ENCODE data around the gene SPECC1L. TPM values are rescaled to one million over a fixed set of nuclear protein-coding genes. Genes with fewer than 3 reads are reported as not detected.

SPECC1L gene
- total and polyA plus RNA-seq, 7 experiments from 2014 or later = 14.6 to 69.0 (median 39.9) TPM

DNA sequence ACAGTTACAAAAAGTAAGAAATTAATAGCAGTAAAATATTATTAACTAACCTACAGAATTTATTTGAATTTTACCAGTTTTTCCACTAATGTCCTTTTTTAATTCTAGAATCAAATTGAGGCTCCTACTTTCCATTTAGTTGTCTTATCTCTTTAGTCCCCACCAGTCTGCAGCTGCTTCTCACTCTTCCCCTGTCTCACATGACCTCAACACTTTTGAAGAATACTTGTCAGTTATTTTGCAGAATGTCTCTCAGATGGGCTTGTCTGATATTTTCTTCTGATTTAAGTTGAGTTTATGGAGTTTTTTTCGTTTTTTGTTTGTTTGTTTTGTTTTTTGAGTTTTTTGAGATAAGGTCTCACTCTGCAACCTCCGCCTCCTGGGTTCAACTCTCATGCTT lies 82.5 kb downstream of the SPECC1L start:
- H3K4me3 ChIP-seq (ENCODE audit: low read length) = no peak overlapping the region
- peaks cover 0 to 5% (median 0%) of the 10 kb centered on the region in 11 donors for H3K9me3 Mint-ChIP-seq
- H3K27ac Mint-ChIP-seq = peak overlapping the region in 1 of 9 donors; percentile 28
- intact Hi-C loops (cut with micrococcal nuclease) = loop anchor here in 1 of 2 donors (5.0 kb wide), 1 partner anchor 41 kb away; no protein-coding TSS in a partner anchor
- peaks cover 0 to 11% (median 0%) of the 10 kb centered on the region in 7 donors for H3K4me1 Mint-ChIP-seq
- no peak overlapping the region for H3K4me3 Mint-ChIP-seq
- H3K36me3 Mint-ChIP-seq = peaks cover 25 to 71% (median 45%) of the 10 kb centered on the region in 5 donors
- peaks cover 12 to 69% (median 15%) of the 10 kb centered on the region in 3 experiments for H3K36me3 ChIP-seq (ENCODE audit: control insufficient read depth in 2 of 3, insufficient read depth in 3 of 3, low read length in 3 of 3)
- ChIA-PET CTCF (no interaction called here), POLR2A (no interaction called here)
- H3K27me3 ChIP-seq (ENCODE audit: control insufficient read depth in 2 of 2, insufficient read depth in 2 of 2, low read length in 2 of 2) = no peaks in the 10 kb centered on the region
- H3K27ac ChIP-seq (ENCODE audit: low read depth, low read length) = no peak overlapping the region
- ATAC-seq = no peak
- no peaks in the 10 kb centered on the region for H3K4me1 ChIP-seq (ENCODE audit: control insufficient read depth in 2 of 2, insufficient read depth in 2 of 2, low read length in 2 of 2)
- H3K9me3 ChIP-seq (ENCODE audit: control insufficient read depth in 2 of 3, low read length in 3 of 3) = no peaks in the 10 kb centered on the region
- no peak for DNase-seq
- H3K27me3 Mint-ChIP-seq = no peaks in the 10 kb centered on the region

DNA sequence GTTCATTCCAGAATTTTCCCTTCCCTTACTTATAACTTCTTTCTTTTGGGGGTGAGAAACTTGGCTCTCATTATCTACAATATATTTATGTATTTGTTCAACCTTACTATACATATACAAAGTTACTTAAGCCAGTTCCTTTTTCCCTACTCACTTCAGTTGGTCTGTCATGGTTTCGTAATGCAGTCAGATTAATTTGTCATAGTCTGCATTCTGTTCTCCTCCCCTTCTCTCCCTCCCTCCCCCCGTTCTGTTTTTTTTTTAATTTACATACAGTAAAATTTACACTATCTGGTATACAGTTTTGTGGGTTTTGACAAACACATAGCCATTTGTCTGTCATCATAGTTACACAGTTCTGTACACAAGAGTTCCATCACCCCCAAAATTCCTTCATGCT lies 84.9 kb downstream of the SPECC1L start:
- no peaks in the 10 kb centered on the region for H3K27me3 Mint-ChIP-seq
- H3K4me3 Mint-ChIP-seq = no peak overlapping the region
- peaks cover 0 to 5% (median 0%) of the 10 kb centered on the region in 11 donors for H3K9me3 Mint-ChIP-seq
- peaks cover 5 to 59% (median 15%) of the 10 kb centered on the region in 3 experiments for H3K36me3 ChIP-seq (ENCODE audit: control insufficient read depth in 2 of 3, insufficient read depth in 3 of 3, low read length in 3 of 3)
- no peaks in the 10 kb centered on the region for H3K27me3 ChIP-seq (ENCODE audit: control insufficient read depth in 2 of 2, insufficient read depth in 2 of 2, low read length in 2 of 2)
- peaks cover 0 to 21% (median 4%) of the 10 kb centered on the region in 7 donors for H3K4me1 Mint-ChIP-seq
- POLR2A ChIA-PET = no interaction called here
- H3K27ac ChIP-seq (ENCODE audit: low read depth, low read length) = no peak overlapping the region
- H3K4me1 ChIP-seq (ENCODE audit: control insufficient read depth in 2 of 2, insufficient read depth in 2 of 2, low read length in 2 of 2) = no peaks in the 10 kb centered on the region
- no peaks in the 10 kb centered on the region for H3K9me3 ChIP-seq (ENCODE audit: control insufficient read depth in 2 of 3, low read length in 3 of 3)
- CTCF ChIA-PET = no interaction called here
- no peak overlapping the region for H3K4me3 ChIP-seq (ENCODE audit: low read length)
- no peak for DNase-seq
- intact Hi-C loops (cut with micrococcal nuclease) = no loop called here
- peaks cover 12 to 66% (median 44%) of the 10 kb centered on the region in 5 donors for H3K36me3 Mint-ChIP-seq
- ATAC-seq = peak; percentile 70
- H3K27ac Mint-ChIP-seq = peak overlapping the region in 1 of 9 donors; percentile 7

DNA sequence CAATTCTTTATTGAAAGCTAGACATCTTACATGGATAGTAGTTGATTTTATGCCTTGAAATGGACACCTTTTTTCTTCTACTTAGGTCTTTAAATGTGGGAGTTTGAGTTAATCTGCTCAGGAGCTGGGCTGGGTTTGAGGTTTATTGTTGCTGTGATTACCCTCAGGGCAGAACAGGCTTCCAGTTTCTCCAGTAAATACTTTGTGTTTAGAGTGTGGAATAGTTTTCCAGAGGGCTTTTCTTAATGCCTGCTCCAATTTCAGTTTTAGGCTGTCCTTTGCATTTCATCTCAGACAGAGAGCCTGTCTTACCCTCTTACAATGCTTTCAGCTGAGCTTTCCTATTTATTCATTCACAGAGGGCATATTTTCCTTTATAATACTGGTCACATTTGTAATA lies 86.9 kb downstream of the SPECC1L start:
- Mint-ChIP-seq H3K27ac (no peak overlapping the region), H3K4me3 (no peak overlapping the region), H3K9me3 (peaks cover 0 to 5% (median 0%) of the 10 kb centered on the region in 11 donors), H3K4me1 (peaks cover 0 to 21% (median 4%) of the 10 kb centered on the region in 7 donors), H3K36me3 (peaks cover 8 to 63% (median 30%) of the 10 kb centered on the region in 5 donors), H3K27me3 (no peaks in the 10 kb centered on the region)
- Histone ChIP-seq H3K4me1 (ENCODE audit: control insufficient read depth in 2 of 2, insufficient read depth in 2 of 2, low read length in 2 of 2) (no peaks in the 10 kb centered on the region), H3K9me3 (ENCODE audit: control insufficient read depth in 2 of 3, low read length in 3 of 3) (no peaks in the 10 kb centered on the region), H3K4me3 (ENCODE audit: low read length) (no peak overlapping the region), H3K27ac (ENCODE audit: low read depth, low read length) (no peak overlapping the region), H3K36me3 (ENCODE audit: control insufficient read depth in 2 of 3, insufficient read depth in 3 of 3, low read length in 3 of 3) (peaks cover 5 to 55% (median 9%) of the 10 kb centered on the region in 3 experiments), H3K27me3 (ENCODE audit: control insufficient read depth in 2 of 2, insufficient read depth in 2 of 2, low read length in 2 of 2) (no peaks in the 10 kb centered on the region)
- POLR2A ChIA-PET = interaction anchor here (0.5 kb wide), 1 partner anchor 78 kb away, joined by 3 read pairs; no protein-coding TSS in a partner anchor
- CTCF ChIA-PET = no interaction called here
- intact Hi-C loops (cut with micrococcal nuclease) = no loop called here
- no peak for DNase-seq
- ATAC-seq = no peak

DNA sequence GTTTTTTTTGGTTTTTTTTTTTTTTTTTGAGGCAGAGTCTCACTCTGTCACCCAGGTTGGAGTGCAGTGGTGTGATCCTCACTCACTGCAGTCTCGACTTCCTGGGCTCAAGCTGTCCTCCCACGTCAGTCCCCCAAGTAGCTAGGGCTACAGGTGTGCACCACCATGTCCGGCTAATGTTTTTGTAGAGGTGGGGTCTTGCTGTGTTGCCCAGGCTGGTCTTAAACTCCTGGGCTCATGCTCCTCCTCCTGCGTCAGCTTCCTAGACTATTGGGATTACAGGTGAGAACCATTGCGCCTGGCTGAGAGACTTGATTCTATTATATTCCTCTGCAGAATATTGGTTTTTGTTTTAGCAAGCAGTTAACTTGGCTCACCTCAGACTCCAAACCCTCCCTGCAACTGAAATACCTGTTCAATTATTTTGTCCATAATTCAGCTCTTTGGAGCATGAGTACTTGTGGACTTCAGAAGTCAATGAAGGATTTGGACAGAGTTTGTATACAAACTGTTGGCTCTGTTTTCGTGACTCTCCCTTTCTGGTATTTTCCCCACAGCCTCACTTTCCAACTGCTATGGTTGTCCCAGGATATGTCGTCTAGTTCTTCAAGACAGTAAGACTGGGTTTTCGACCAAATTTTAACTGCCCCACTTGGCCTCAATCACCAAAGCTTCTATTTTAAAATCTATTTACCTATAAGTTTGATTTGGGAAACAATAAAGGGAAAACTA lies 87.6 kb downstream of the SPECC1L start:
- CTCF ChIA-PET = no interaction called here
- no peak overlapping the region for H3K27ac Mint-ChIP-seq

DNA sequence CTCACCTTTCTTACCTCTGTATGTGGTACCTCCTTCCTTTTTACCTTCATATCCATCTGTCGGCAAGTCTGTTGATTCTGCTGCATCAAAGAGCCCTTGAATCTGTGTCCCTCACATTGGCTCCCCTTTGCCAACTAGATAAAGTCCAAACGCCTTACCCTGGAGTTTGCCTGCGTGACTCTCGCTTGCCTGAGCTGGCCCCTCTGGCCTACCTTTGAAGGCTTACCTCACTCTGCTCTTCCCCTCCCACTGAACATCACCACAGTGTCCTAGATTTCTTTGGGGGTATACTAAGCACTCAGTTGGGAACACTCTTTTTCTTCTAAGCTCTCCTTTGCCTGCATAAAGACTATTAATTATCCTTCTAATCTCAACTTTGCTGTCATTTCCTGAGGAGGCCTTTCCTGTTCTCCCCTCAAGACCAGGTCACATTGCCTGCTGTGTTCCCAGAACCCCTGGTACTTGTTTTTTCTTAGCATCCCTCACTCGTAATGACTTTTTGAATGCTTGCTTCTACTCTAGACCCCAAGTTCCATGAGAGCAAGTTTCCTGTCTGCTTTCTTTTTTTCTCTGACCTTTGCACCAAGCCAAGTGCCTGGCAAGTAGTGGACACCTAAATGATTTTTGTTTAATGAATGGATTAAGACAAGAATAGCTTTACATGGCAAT lies 89.0 kb downstream of the SPECC1L start:
- H3K27ac ChIP-seq (ENCODE audit: low read depth, low read length) = no peak overlapping the region
- no peaks in the 10 kb centered on the region for H3K9me3 ChIP-seq (ENCODE audit: control insufficient read depth in 2 of 3, low read length in 3 of 3)
- no peak overlapping the region for H3K4me3 ChIP-seq (ENCODE audit: low read length)
- ATAC-seq (no peak), DNase-seq (no peak)
- Mint-ChIP-seq H3K27me3 (no peaks in the 10 kb centered on the region), H3K9me3 (no peaks in the 10 kb centered on the region), H3K27ac (peak overlapping the region in 3 of 9 donors; percentile 14 to 73 (median 18)), H3K4me1 (peaks cover 0 to 21% (median 4%) of the 10 kb centered on the region in 7 donors), H3K36me3 (peaks cover 4 to 54% (median 22%) of the 10 kb centered on the region in 5 donors), H3K4me3 (no peak overlapping the region)
- H3K4me1 ChIP-seq (ENCODE audit: control insufficient read depth in 2 of 2, insufficient read depth in 2 of 2, low read length in 2 of 2) = no peaks in the 10 kb centered on the region
- H3K27me3 ChIP-seq (ENCODE audit: control insufficient read depth in 2 of 2, insufficient read depth in 2 of 2, low read length in 2 of 2) = no peaks in the 10 kb centered on the region
- peaks cover 0 to 59% (median 13%) of the 10 kb centered on the region in 3 experiments for H3K36me3 ChIP-seq (ENCODE audit: control insufficient read depth in 2 of 3, insufficient read depth in 3 of 3, low read length in 3 of 3)
- CTCF ChIA-PET = no interaction called here
- POLR2A ChIA-PET = interaction anchor here (0.6 kb wide), 1 partner anchor 9 kb away, joined by 3 read pairs; no protein-coding TSS in a partner anchor
- intact Hi-C loops (cut with micrococcal nuclease) = no loop called here

More for the DNA sequence above, 87.6 kb downstream of the SPECC1L start:
- ATAC-seq (no peak), DNase-seq (no peak)
- Mint-ChIP-seq H3K4me3 (no peak overlapping the region), H3K4me1 (peaks cover 0 to 21% (median 4%) of the 10 kb centered on the region in 7 donors), H3K27me3 (no peaks in the 10 kb centered on the region), H3K36me3 (peaks cover 5 to 61% (median 28%) of the 10 kb centered on the region in 5 donors), H3K9me3 (peaks cover 0 to 3% (median 0%) of the 10 kb centered on the region in 11 donors)
- H3K27me3 ChIP-seq (ENCODE audit: control insufficient read depth in 2 of 2, insufficient read depth in 2 of 2, low read length in 2 of 2) = no peaks in the 10 kb centered on the region
- H3K9me3 ChIP-seq (ENCODE audit: control insufficient read depth in 2 of 3, low read length in 3 of 3) = no peaks in the 10 kb centered on the region
- no peaks in the 10 kb centered on the region for H3K4me1 ChIP-seq (ENCODE audit: control insufficient read depth in 2 of 2, insufficient read depth in 2 of 2, low read length in 2 of 2)
- intact Hi-C loops (cut with micrococcal nuclease) = no loop called here
- POLR2A ChIA-PET = interaction anchor here (0.6 kb wide), 1 partner anchor 40 kb away, joined by 5 read pairs; no protein-coding TSS in a partner anchor
- H3K27ac ChIP-seq (ENCODE audit: low read depth, low read length) = no peak overlapping the region
- peaks cover 5 to 63% (median 13%) of the 10 kb centered on the region in 3 experiments for H3K36me3 ChIP-seq (ENCODE audit: control insufficient read depth in 2 of 3, insufficient read depth in 3 of 3, low read length in 3 of 3)
- H3K4me3 ChIP-seq (ENCODE audit: low read length) = no peak overlapping the region

DNA sequence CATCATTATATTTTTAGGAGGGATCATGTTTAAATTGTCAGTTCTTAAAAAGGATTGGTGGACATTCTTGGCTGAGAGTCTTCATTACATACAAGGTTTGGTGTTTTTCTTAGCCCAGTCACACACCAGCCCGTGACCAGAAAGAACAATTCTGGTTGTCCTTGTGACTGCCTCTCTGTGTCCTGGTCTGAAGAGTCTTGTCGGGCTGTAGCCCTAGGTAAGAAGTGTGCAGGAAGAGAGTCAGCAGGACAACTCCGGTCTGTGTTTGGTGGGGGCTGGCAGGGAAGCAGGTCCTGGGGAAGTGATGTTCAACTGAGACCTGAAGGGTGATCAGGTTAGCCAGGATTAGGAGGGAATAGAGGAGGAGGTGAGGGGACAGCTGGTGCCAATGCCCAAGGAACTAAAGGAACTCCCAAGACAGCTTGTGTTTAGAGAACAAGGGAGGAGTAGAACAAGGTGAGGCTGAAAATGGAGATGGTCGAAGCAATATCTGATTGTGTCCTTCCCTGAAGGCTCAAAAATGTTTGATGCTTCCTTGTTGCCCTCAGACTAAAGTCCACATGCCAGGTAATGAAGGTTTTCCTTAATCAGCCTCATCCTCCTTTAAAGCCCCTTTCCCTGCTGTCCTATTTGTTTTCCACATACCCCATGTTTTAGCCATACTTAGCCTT lies 91.5 kb downstream of the SPECC1L start:
- Histone ChIP-seq H3K27ac (ENCODE audit: low read depth, low read length) (no peak overlapping the region), H3K9me3 (ENCODE audit: control insufficient read depth in 2 of 3, low read length in 3 of 3) (no peaks in the 10 kb centered on the region), H3K4me3 (ENCODE audit: low read length) (no peak overlapping the region), H3K4me1 (ENCODE audit: control insufficient read depth in 2 of 2, insufficient read depth in 2 of 2, low read length in 2 of 2) (no peaks in the 10 kb centered on the region), H3K27me3 (ENCODE audit: control insufficient read depth in 2 of 2, insufficient read depth in 2 of 2, low read length in 2 of 2) (no peaks in the 10 kb centered on the region), H3K36me3 (ENCODE audit: control insufficient read depth in 2 of 3, insufficient read depth in 3 of 3, low read length in 3 of 3) (peaks cover 3 to 66% (median 13%) of the 10 kb centered on the region in 3 experiments)
- peaks cover 0 to 15% (median 0%) of the 10 kb centered on the region in 7 donors for H3K4me1 Mint-ChIP-seq
- no peaks in the 10 kb centered on the region for H3K27me3 Mint-ChIP-seq
- DNase-seq (no peak), ATAC-seq (no peak)
- ChIA-PET CTCF (interaction anchor here (0.6 kb wide), 1 partner anchor 60 kb away, joined by 3 read pairs; no protein-coding TSS in a partner anchor), POLR2A (no interaction called here)
- H3K27ac Mint-ChIP-seq = peak overlapping the region in 2 of 9 donors; percentile 24 to 56
- no peak overlapping the region for H3K4me3 Mint-ChIP-seq
- intact Hi-C loops (cut with micrococcal nuclease) = no loop called here
- peaks cover 12 to 66% (median 25%) of the 10 kb centered on the region in 5 donors for H3K36me3 Mint-ChIP-seq
- H3K9me3 Mint-ChIP-seq = no peaks in the 10 kb centered on the region

All from naive thymus-derived CD4-positive, alpha-beta T cell (primary cell).